Neural progenitor cell (in vitro differentiated cells): ENCODE measurements around the gene KMT2C. TPM values are rescaled to one million over a fixed set of nuclear protein-coding genes. Genes with fewer than 3 reads are reported as not detected.

Experiments
- DNase-seq: peaks from one replicate; pipeline ENCODE4 v3.0.0-alpha.2; 2016; ENCODE audit warnings: low spot score
- H2AFZ ChIP-seq: fragments of 200-600 bp; sonication (generic); replicated peaks from 2 replicates; pipeline ENCODE4 v1.6.1; 2016; ENCODE audit warnings: antibody characterized with exemption
- H3F3A ChIP-seq: fragments of 200-600 bp; sonication (generic); 2 replicates; pipeline ENCODE4 v1.6.1; 2016; ENCODE audit warnings: antibody characterized with exemption, low read depth
- H3K27ac ChIP-seq: fragments of 200-600 bp; sonication (generic); 2 replicates; pipeline ENCODE4 v1.5.1; 2016; ENCODE audit warnings: mild to moderate bottlenecking
- H3K27me3 ChIP-seq: fragments of 200-600 bp; sonication (generic); 2 replicates; pipeline ENCODE4 v1.6.1; 2016; ENCODE audit warnings: mild to moderate bottlenecking, moderate library complexity
- H3K36me3 ChIP-seq: fragments of 200-600 bp; sonication (generic); 2 replicates; pipeline ENCODE4 v1.5.1; 2016
- H3K4me1 ChIP-seq: fragments of 200-600 bp; sonication (generic); 2 replicates; pipeline ENCODE4 v1.6.1; 2016; ENCODE audit warnings: mixed run types
- H3K4me2 ChIP-seq: fragments of 200-600 bp; sonication (generic); 2 replicates; pipeline ENCODE4 v1.6.1; 2016
- H3K4me3 ChIP-seq: fragments of 200-600 bp; sonication (generic); 2 replicates; pipeline ENCODE4 v1.5.1; 2016
- H3K79me2 ChIP-seq: fragments of 200-600 bp; sonication (generic); 2 replicates; pipeline ENCODE4 v1.6.1; 2016; ENCODE audit warnings: low read depth
- H3K9ac ChIP-seq: fragments of 200-600 bp; sonication (generic); 2 replicates; pipeline ENCODE4 v1.6.1; 2016
- H3K9me3 ChIP-seq: fragments of 200-600 bp; sonication (generic); 2 replicates; pipeline ENCODE4 v1.5.1; 2016; ENCODE audit warnings: low read depth
- H4K20me1 ChIP-seq: fragments of 200-600 bp; sonication (generic); 2 replicates; pipeline ENCODE4 v1.6.1; 2016; ENCODE audit warnings: low read depth
- H3K27ac Mint-ChIP-seq: 3 replicates; pipeline ENCODE4 v1.8.0; 2021; ENCODE audit warnings: mixed read lengths
- H3K27me3 Mint-ChIP-seq: 2 replicates; pipeline ENCODE4 v1.8.0; 2022; ENCODE audit warnings: low read depth, mild to moderate bottlenecking, inconsistent platforms, moderate library complexity, mixed read lengths; ENCODE audit not compliant: insufficient read depth
- H3K36me3 Mint-ChIP-seq: 3 replicates; pipeline ENCODE4 v1.8.0; 2021; ENCODE audit warnings: mixed read lengths
- H3K4me1 Mint-ChIP-seq: 3 replicates; pipeline ENCODE4 v1.8.0; 2021; ENCODE audit warnings: mixed read lengths
- H3K4me3 Mint-ChIP-seq: 3 replicates; pipeline ENCODE4 v1.8.0; 2021; ENCODE audit warnings: mild to moderate bottlenecking, moderate library complexity, mixed read lengths
- H3K9me3 Mint-ChIP-seq: 3 replicates; pipeline ENCODE4 v1.8.0; 2020; ENCODE audit warnings: mixed read lengths
- CTCF ChIP-seq: fragments of 200-600 bp; sonication (generic); IDR thresholded peaks from 2 replicates; pipeline ENCODE4 v1.5.1; 2017; ENCODE audit warnings: antibody characterized with exemption, mild to moderate bottlenecking
- EZH2 ChIP-seq: fragments of 200-600 bp; sonication (generic); IDR thresholded peaks from 2 replicates; pipeline ENCODE4 v1.6.1; 2017; ENCODE audit warnings: antibody characterized with exemption, mild to moderate bottlenecking, moderate library complexity
- EZH2phosphoT487 ChIP-seq: fragments of 200-600 bp; sonication (generic); IDR thresholded peaks from 2 replicates; pipeline ENCODE4 v1.6.1; 2017; ENCODE audit warnings: antibody characterized with exemption
- total RNA-seq: library from RNA; depleted of rRNA; stranded (reverse); fragments of >200 nt; gene quantifications from 2 replicates; pipeline ENCODE4 v1.2.3, GENCODE V29; 2015; ENCODE audit warnings: low replicate concordance

Gene KMT2C
- total RNA-seq, 1 donor from 2014 or later: 26.4 TPM

- H3K4me2 ChIP-seq: no peak overlapping the region
- peaks cover 15% of the 10 kb centered on the region for H3K9me3 Mint-ChIP-seq
- no peaks in the 10 kb centered on the region for H3F3A ChIP-seq
- H3K4me3 Mint-ChIP-seq: no peak overlapping the region
- TF ChIP-seq CTCF (no peak), EZH2phosphoT487 (no peak), EZH2 (no peak)
- no peak overlapping the region for H3K27ac ChIP-seq
- no peak overlapping the region for H3K27ac Mint-ChIP-seq
- H2AFZ ChIP-seq: no peak overlapping the region
- H3K27me3 ChIP-seq: no peaks in the 10 kb centered on the region
- H3K9me3 ChIP-seq: no peaks in the 10 kb centered on the region
- peaks cover 5% of the 10 kb centered on the region for H3K27me3 Mint-ChIP-seq
- H3K9ac ChIP-seq: no peak overlapping the region
- peaks cover 69% of the 10 kb centered on the region for H3K36me3 Mint-ChIP-seq
- H3K4me1 ChIP-seq: no peaks in the 10 kb centered on the region
- no peaks in the 10 kb centered on the region for H4K20me1 ChIP-seq
- no peak overlapping the region for H3K4me3 ChIP-seq
- no peaks in the 10 kb centered on the region for H3K79me2 ChIP-seq
- H3K4me1 Mint-ChIP-seq: peaks cover 6% of the 10 kb centered on the region
- H3K36me3 ChIP-seq: peaks cover 19% of the 10 kb centered on the region
- no peak for DNase-seq
Observed at GRCh38 chr7:152122540-152122939, 313.3 kb downstream of the KMT2C start.

GRCh38 chr7:152121432-152121831 lies 314.4 kb downstream of the KMT2C start:
- no peaks in the 10 kb centered on the region for H3K9me3 ChIP-seq
- no peak overlapping the region for H3K4me2 ChIP-seq
- Mint-ChIP-seq H3K4me1 (no peaks in the 10 kb centered on the region), H3K4me3 (no peak overlapping the region), H3K27ac (no peak overlapping the region), H3K9me3 (peaks cover 10% of the 10 kb centered on the region), H3K36me3 (peaks cover 65% of the 10 kb centered on the region), H3K27me3 (no peaks in the 10 kb centered on the region)
- TF ChIP-seq CTCF (no peak), EZH2 (no peak), EZH2phosphoT487 (no peak)
- no peaks in the 10 kb centered on the region for H3F3A ChIP-seq
- H3K36me3 ChIP-seq: peaks cover 19% of the 10 kb centered on the region
- no peak overlapping the region for H2AFZ ChIP-seq
- H3K4me3 ChIP-seq: no peak overlapping the region
- H3K79me2 ChIP-seq: no peaks in the 10 kb centered on the region
- H3K27me3 ChIP-seq: no peaks in the 10 kb centered on the region
- H3K27ac ChIP-seq: no peak overlapping the region
- no peak overlapping the region for H3K9ac ChIP-seq
- no peaks in the 10 kb centered on the region for H3K4me1 ChIP-seq
- H4K20me1 ChIP-seq: no peaks in the 10 kb centered on the region
- no peak for DNase-seq

- peaks cover 10% of the 10 kb centered on the region for H3K9me3 Mint-ChIP-seq
- no peaks in the 10 kb centered on the region for H4K20me1 ChIP-seq
- H3K27me3 Mint-ChIP-seq: no peaks in the 10 kb centered on the region
- H2AFZ ChIP-seq: no peak overlapping the region
- no peak overlapping the region for H3K27ac ChIP-seq
- H3K9ac ChIP-seq: no peak overlapping the region
- no peaks in the 10 kb centered on the region for H3K4me1 Mint-ChIP-seq
- no peaks in the 10 kb centered on the region for H3K27me3 ChIP-seq
- H3K27ac Mint-ChIP-seq: no peak overlapping the region
- DNase-seq: no peak
- TF ChIP-seq CTCF (no peak), EZH2 (no peak), EZH2phosphoT487 (no peak)
- H3F3A ChIP-seq: no peaks in the 10 kb centered on the region
- H3K4me3 ChIP-seq: no peak overlapping the region
- H3K9me3 ChIP-seq: no peaks in the 10 kb centered on the region
- H3K4me3 Mint-ChIP-seq: no peak overlapping the region
- no peaks in the 10 kb centered on the region for H3K79me2 ChIP-seq
- no peaks in the 10 kb centered on the region for H3K4me1 ChIP-seq
- peaks cover 64% of the 10 kb centered on the region for H3K36me3 Mint-ChIP-seq
- peaks cover 16% of the 10 kb centered on the region for H3K36me3 ChIP-seq
- no peak overlapping the region for H3K4me2 ChIP-seq
Observed at GRCh38 chr7:152120776-152121175, 315.0 kb downstream of the KMT2C start.
